H4 (cell line): ENCODE data around the gene ENAM. TPM values are rescaled to one million over a fixed set of nuclear protein-coding genes. Genes with fewer than 3 reads are reported as not detected.
A peak's percentile ranks its signal among the peaks of the same experiment; 100 is the strongest.
"Not testable (repeated sequence)": the region's sequence is repeated elsewhere in the genome, so short reads cannot be mapped to it uniquely, and the experiment has no call there.

ENCODE experiments used
- DNase-seq: peaks from one replicate; pipeline ENCODE4 v3.0.0-alpha.2; 2015; ENCODE audit warnings: low spot score
- total RNA-seq: library from RNA; depleted of rRNA; stranded (reverse); fragments of >200 nt; shearing (Covaris generic); gene quantifications from 2 replicates; pipeline ENCODE4 v1.2.3, GENCODE V29; 2014

Gene ENAM
- total RNA-seq, 1 experiment from 2014 or later = not detected

- no peak for DNase-seq
Measured at GRCh38 chr4:70629469-70630090, 1.0 kb downstream of the ENAM start.

GRCh38 chr4:70630162-70630561 is 1.6 kb downstream of the ENAM start:
- no peak for DNase-seq

GRCh38 chr4:70632028-70632427 is 3.5 kb downstream of the ENAM start:
- DNase-seq = no peak

- DNase-seq = no peak
Measured at GRCh38 chr4:70634482-70634881, 5.9 kb downstream of the ENAM start.

- no peak for DNase-seq
Measured at GRCh38 chr4:70637239-70637913, 8.8 kb downstream of the ENAM start.

- no peak for DNase-seq
Measured at GRCh38 chr4:70640192-70640591, 11.6 kb downstream of the ENAM start.

- DNase-seq = not testable (repeated sequence)
Measured at GRCh38 chr4:70650741-70651140, 22.2 kb downstream of the ENAM start.

- peak; percentile 11 for DNase-seq
Measured at GRCh38 chr4:70651864-70652506, 23.4 kb downstream of the ENAM start.

- no peak for DNase-seq
Measured at GRCh38 chr4:70654605-70655011, 26.1 kb downstream of the ENAM start.

GRCh38 chr4:70657326-70657725 is 28.8 kb downstream of the ENAM start:
- no peak for DNase-seq

GRCh38 chr4:70658418-70658817 is 29.9 kb downstream of the ENAM start:
- DNase-seq = no peak

- DNase-seq = no peak
Measured at GRCh38 chr4:70660106-70660505, 31.6 kb downstream of the ENAM start.

- not testable (repeated sequence) for DNase-seq
Measured at GRCh38 chr4:70661309-70661922, 32.9 kb downstream of the ENAM start.

GRCh38 chr4:70666369-70666768 is 37.8 kb downstream of the ENAM start, which contains the start of gene JCHAIN:
Gene JCHAIN, minus strand, starts transcription at chr4:70666508. Its CDS starts 18 bp downstream, at chr4:70666490.
- DNase-seq = no peak

GRCh38 chr4:70667740-70668535 is 39.4 kb downstream of the ENAM start:
- DNase-seq = no peak

- peak; percentile 14 for DNase-seq
Measured at GRCh38 chr4:70670332-70671014, 41.9 kb downstream of the ENAM start.

GRCh38 chr4:70671091-70671490 is 42.5 kb downstream of the ENAM start:
- DNase-seq = no peak

GRCh38 chr4:70674191-70674590 is 45.6 kb downstream of the ENAM start:
- DNase-seq = no peak

- DNase-seq = no peak
Measured at GRCh38 chr4:70674731-70675130, 46.2 kb downstream of the ENAM start.

- no peak for DNase-seq
Measured at GRCh38 chr4:70676554-70677090, 48.1 kb downstream of the ENAM start.
